SK-N-SH treated with all-trans-retinoic acid at 6 μM for 48 hours (cell line): Measurements from ENCODE around the gene PEX13.

ENCODE experiments used
- ARNTL ChIP-seq: fragments of 450-650 bp; formaldehyde crosslinking; IDR thresholded peaks from 2 replicates; pipeline ENCODE4 v1.5.0; 2020; ENCODE audit warnings: low read depth, mild to moderate bottlenecking, moderate library complexity, borderline replicate concordance
- CSDC2 ChIP-seq: fragments of 250-450 bp; sonication (Bioruptor Pico); IDR thresholded peaks from 2 replicates; pipeline ENCODE4 v1.5.0; 2020; ENCODE audit warnings: mild to moderate bottlenecking, moderate library complexity
- ESRRG ChIP-seq: fragments of 250-450 bp; sonication (Bioruptor Pico); IDR thresholded peaks from 2 replicates; pipeline ENCODE4 v1.6.1; 2021; ENCODE audit warnings: mild to moderate bottlenecking
- GLIS3 ChIP-seq: fragments of 250-450 bp; sonication (Bioruptor Pico); IDR thresholded peaks from 2 replicates; pipeline ENCODE4 v1.5.0; 2020; ENCODE audit warnings: mild to moderate bottlenecking, moderate library complexity
- ISL1 ChIP-seq: fragments of 250-450 bp; sonication (Bioruptor Pico); IDR thresholded peaks from 2 replicates; pipeline ENCODE4 v2.1.2; 2022; ENCODE audit warnings: mild to moderate bottlenecking, moderate library complexity
- SNAI2 ChIP-seq: fragments of 250-450 bp; sonication (Bioruptor Pico); IDR thresholded peaks from 2 replicates; pipeline ENCODE4 v1.5.0; 2020; ENCODE audit warnings: mild to moderate bottlenecking, moderate library complexity
- ZFP30 ChIP-seq: fragments of 450-650 bp; formaldehyde crosslinking; IDR thresholded peaks from 2 replicates; pipeline ENCODE4 v1.5.0; 2022; ENCODE audit warnings: mild to moderate bottlenecking, moderate library complexity
- ZNF565 ChIP-seq: fragments of 450-650 bp; formaldehyde crosslinking; conservative IDR thresholded peaks from 2 replicates; pipeline ENCODE4 v1.5.0; 2020; ENCODE audit warnings: low read depth, mild to moderate bottlenecking, moderate library complexity
- ZNF8 ChIP-seq: fragments of 450-650 bp; formaldehyde crosslinking; IDR thresholded peaks from 2 replicates; pipeline ENCODE4 v1.5.0; 2020; ENCODE audit warnings: mild to moderate bottlenecking, moderate library complexity
- TF ChIP-seq, protein P1 (sequence below): fragments of 250-450 bp; sonication (Bioruptor Pico); IDR thresholded peaks from 2 replicates; pipeline ENCODE4 v1.8.0; 2020; ENCODE audit warnings: mild to moderate bottlenecking, moderate library complexity, borderline replicate concordance
- TF ChIP-seq, protein P2 (sequence below): fragments of 250-450 bp; sonication (Bioruptor Pico); IDR thresholded peaks from 2 replicates; pipeline ENCODE4 v1.8.0; 2021; ENCODE audit warnings: low read depth, mild to moderate bottlenecking, moderate library complexity, borderline replicate concordance
- TF ChIP-seq, protein P3 (sequence below): fragments of 250-450 bp; sonication (Bioruptor Pico); IDR thresholded peaks from 2 replicates; pipeline ENCODE4 v1.5.1; 2020; ENCODE audit warnings: low read depth, mild to moderate bottlenecking, moderate library complexity

DNA sequence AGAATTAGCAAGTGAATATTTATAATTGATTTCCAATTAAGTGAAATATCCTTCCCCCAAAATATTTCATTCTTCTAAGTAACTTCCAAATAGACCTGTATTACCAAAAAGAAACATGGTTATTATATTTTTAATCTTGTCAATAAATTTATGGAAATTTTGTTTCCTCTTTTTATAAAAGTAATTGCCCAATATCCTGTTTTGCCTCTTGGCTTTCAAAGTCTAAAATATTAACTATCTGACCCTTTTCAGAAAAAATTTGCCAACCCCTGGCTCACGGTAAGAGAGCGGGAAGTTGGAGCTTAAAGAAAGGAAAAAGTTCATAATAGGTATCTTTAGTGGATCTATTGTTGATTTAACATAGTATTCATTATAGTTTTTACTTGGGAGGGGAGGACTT is 27.7 kb downstream of the PEX13 start:
- TF ChIP-seq GLIS3 (CRISPR knock-in tag) (no peak), SNAI2 (CRISPR knock-in tag) (no peak), ISL1 (CRISPR knock-in tag) (no peak), ZNF565 (CRISPR knock-in tag) (no peak), ZFP30 (no peak), ARNTL (CRISPR knock-in tag) (no peak), CSDC2 (CRISPR knock-in tag) (no peak), ZNF8 (CRISPR knock-in tag) (no peak), ESRRG (no peak)
- TF ChIP-seq, protein P1, sequence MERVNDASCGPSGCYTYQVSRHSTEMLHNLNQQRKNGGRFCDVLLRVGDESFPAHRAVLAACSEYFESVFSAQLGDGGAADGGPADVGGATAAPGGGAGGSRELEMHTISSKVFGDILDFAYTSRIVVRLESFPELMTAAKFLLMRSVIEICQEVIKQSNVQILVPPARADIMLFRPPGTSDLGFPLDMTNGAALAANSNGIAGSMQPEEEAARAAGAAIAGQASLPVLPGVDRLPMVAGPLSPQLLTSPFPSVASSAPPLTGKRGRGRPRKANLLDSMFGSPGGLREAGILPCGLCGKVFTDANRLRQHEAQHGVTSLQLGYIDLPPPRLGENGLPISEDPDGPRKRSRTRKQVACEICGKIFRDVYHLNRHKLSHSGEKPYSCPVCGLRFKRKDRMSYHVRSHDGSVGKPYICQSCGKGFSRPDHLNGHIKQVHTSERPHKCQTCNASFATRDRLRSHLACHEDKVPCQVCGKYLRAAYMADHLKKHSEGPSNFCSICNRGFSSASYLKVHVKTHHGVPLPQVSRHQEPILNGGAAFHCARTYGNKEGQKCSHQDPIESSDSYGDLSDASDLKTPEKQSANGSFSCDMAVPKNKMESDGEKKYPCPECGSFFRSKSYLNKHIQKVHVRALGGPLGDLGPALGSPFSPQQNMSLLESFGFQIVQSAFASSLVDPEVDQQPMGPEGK (CRISPR knock-in tag), result no peak
- TF ChIP-seq, protein P2, sequence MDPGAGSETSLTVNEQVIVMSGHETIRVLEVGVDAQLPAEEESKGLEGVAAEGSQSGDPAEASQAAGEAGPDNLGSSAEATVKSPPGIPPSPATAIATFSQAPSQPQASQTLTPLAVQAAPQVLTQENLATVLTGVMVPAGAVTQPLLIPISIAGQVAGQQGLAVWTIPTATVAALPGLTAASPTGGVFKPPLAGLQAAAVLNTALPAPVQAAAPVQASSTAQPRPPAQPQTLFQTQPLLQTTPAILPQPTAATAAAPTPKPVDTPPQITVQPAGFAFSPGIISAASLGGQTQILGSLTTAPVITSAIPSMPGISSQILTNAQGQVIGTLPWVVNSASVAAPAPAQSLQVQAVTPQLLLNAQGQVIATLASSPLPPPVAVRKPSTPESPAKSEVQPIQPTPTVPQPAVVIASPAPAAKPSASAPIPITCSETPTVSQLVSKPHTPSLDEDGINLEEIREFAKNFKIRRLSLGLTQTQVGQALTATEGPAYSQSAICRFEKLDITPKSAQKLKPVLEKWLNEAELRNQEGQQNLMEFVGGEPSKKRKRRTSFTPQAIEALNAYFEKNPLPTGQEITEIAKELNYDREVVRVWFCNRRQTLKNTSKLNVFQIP (CRISPR knock-in tag), result no peak
- TF ChIP-seq, protein P3, sequence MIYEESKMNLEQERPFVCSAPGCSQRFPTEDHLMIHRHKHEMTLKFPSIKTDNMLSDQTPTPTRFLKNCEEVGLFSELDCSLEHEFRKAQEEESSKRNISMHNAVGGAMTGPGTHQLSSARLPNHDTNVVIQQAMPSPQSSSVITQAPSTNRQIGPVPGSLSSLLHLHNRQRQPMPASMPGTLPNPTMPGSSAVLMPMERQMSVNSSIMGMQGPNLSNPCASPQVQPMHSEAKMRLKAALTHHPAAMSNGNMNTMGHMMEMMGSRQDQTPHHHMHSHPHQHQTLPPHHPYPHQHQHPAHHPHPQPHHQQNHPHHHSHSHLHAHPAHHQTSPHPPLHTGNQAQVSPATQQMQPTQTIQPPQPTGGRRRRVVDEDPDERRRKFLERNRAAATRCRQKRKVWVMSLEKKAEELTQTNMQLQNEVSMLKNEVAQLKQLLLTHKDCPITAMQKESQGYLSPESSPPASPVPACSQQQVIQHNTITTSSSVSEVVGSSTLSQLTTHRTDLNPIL (CRISPR knock-in tag), result no peak
